ENCODE data around the gene RGS10. TPM values are rescaled to one million over a fixed set of nuclear protein-coding genes. Genes with fewer than 3 reads are reported as not detected.
A peak's percentile ranks its signal among the peaks of the same experiment; 100 is the strongest.
"Not testable (repeated sequence)": the region's sequence is repeated elsewhere in the genome, so short reads cannot be mapped to it uniquely, and the experiment has no call there.

The RGS10 gene
- total and polyA plus RNA-seq, 3 experiments from 2014 or later = 127 to 182 (median 130) TPM

- peak overlapping the region in 1 of 8 donors; percentile 50 for H3K27ac Mint-ChIP-seq
Observed at GRCh38 chr10:119531067-119531466, 11.5 kb downstream of the RGS10 start.

GRCh38 chr10:119528663-119529237 is 13.8 kb downstream of the RGS10 start:
- H3K4me1 Mint-ChIP-seq = peaks cover 35 to 65% (median 47%) of the 10 kb centered on the region in 3 donors
- H3K9me3 Mint-ChIP-seq; DNase-seq; H3K27me3 Mint-ChIP-seq; POLR2A ChIA-PET; H3K4me3 ChIP-seq (ENCODE audit: low read length); H3K4me3 Mint-ChIP-seq; H3K9me3 ChIP-seq (ENCODE audit: low read length); H3K27ac ChIP-seq (ENCODE audit: low read depth, low read length); H3K27me3 ChIP-seq (ENCODE audit: insufficient read depth, low read length, poor library complexity, severe bottlenecking): not testable (repeated sequence)
- peaks cover 19% of the 10 kb centered on the region for H3K36me3 ChIP-seq (ENCODE audit: insufficient read depth, low read length)
- H3K4me1 ChIP-seq (ENCODE audit: insufficient read depth, low read length) = peaks cover 58% of the 10 kb centered on the region
- peaks cover 4 to 46% (median 6%) of the 10 kb centered on the region in 3 donors for H3K36me3 Mint-ChIP-seq
- CTCF ChIA-PET = interaction anchor here (11.1 kb wide), 1 partner anchor 11 kb away, joined by 83 read pairs; the partner anchor contains the start of gene RGS10
- peak overlapping the region in 2 of 8 donors; percentile 29 to 75 for H3K27ac Mint-ChIP-seq

More at GRCh38 chr10:119531067-119531466, 11.5 kb downstream of the RGS10 start:
- POLR2A ChIA-PET = no interaction called here
- Histone ChIP-seq H3K27ac (ENCODE audit: low read depth, low read length) (no peak overlapping the region), H3K27me3 (ENCODE audit: insufficient read depth, low read length, poor library complexity, severe bottlenecking) (no peaks in the 10 kb centered on the region), H3K36me3 (ENCODE audit: insufficient read depth, low read length) (peaks cover 10% of the 10 kb centered on the region), H3K4me3 (ENCODE audit: low read length) (no peak overlapping the region), H3K9me3 (ENCODE audit: low read length) (no peaks in the 10 kb centered on the region), H3K4me1 (ENCODE audit: insufficient read depth, low read length) (peaks cover 71% of the 10 kb centered on the region)
- CTCF ChIA-PET = interaction anchor here (1.4 to 11.1 kb wide), 5 partner anchors 9 to 86 kb away, joined by 3 to 83 read pairs (median 5); partner anchors contain the start of gene RGS10
- H3K9me3 Mint-ChIP-seq = no peaks in the 10 kb centered on the region
- H3K27me3 Mint-ChIP-seq = no peaks in the 10 kb centered on the region
- H3K4me1 Mint-ChIP-seq = peaks cover 44 to 71% (median 54%) of the 10 kb centered on the region in 3 donors
- DNase-seq = no peak
- H3K36me3 Mint-ChIP-seq = peaks cover 4 to 34% (median 9%) of the 10 kb centered on the region in 3 donors
- H3K4me3 Mint-ChIP-seq = no peak overlapping the region

GRCh38 chr10:119526621-119527592 is 15.6 kb downstream of the RGS10 start:
- no peak overlapping the region for H3K4me3 ChIP-seq (ENCODE audit: low read length)
- Mint-ChIP-seq H3K4me1 (peaks cover 28 to 53% (median 38%) of the 10 kb centered on the region in 3 donors), H3K36me3 (peaks cover 3 to 56% (median 4%) of the 10 kb centered on the region in 3 donors), H3K27ac (peak overlapping the region in 5 of 8 donors; percentile 19 to 75 (median 33)), H3K9me3 (no peaks in the 10 kb centered on the region), H3K4me3 (no peak overlapping the region), H3K27me3 (no peaks in the 10 kb centered on the region)
- H3K36me3 ChIP-seq (ENCODE audit: insufficient read depth, low read length) = peaks cover 22% of the 10 kb centered on the region
- H3K9me3 ChIP-seq (ENCODE audit: low read length) = no peaks in the 10 kb centered on the region
- H3K4me1 ChIP-seq (ENCODE audit: insufficient read depth, low read length) = peaks cover 43% of the 10 kb centered on the region
- DNase-seq = no peak
- ChIA-PET CTCF (interaction anchor here (1.5 to 11.1 kb wide), 4 partner anchors 9 to 33 kb away, joined by 3 to 83 read pairs (median 6); partner anchors contain the start of gene RGS10), POLR2A (interaction anchor here (0.6 to 1.6 kb wide), 2 partner anchors 12 to 318 kb away, joined by 4 to 5 read pairs; no protein-coding TSS in a partner anchor)
- H3K27me3 ChIP-seq (ENCODE audit: insufficient read depth, low read length, poor library complexity, severe bottlenecking) = no peaks in the 10 kb centered on the region
- H3K27ac ChIP-seq (ENCODE audit: low read depth, low read length) = no peak overlapping the region

- DNase-seq = no peak
- no peak overlapping the region for H3K4me3 Mint-ChIP-seq
- no peaks in the 10 kb centered on the region for H3K27me3 Mint-ChIP-seq
- peaks cover 23 to 45% (median 31%) of the 10 kb centered on the region in 3 donors for H3K4me1 Mint-ChIP-seq
- CTCF ChIA-PET = interaction anchor here (1.3 to 11.1 kb wide), 3 partner anchors 9 to 36 kb away, joined by 6 to 83 read pairs (median 9); partner anchors contain the start of gene RGS10
- H3K36me3 Mint-ChIP-seq = peaks cover 1 to 62% (median 4%) of the 10 kb centered on the region in 3 donors
- Histone ChIP-seq H3K4me3 (ENCODE audit: low read length) (no peak overlapping the region), H3K4me1 (ENCODE audit: insufficient read depth, low read length) (peaks cover 35% of the 10 kb centered on the region), H3K27ac (ENCODE audit: low read depth, low read length) (no peak overlapping the region), H3K9me3 (ENCODE audit: low read length) (no peaks in the 10 kb centered on the region), H3K27me3 (ENCODE audit: insufficient read depth, low read length, poor library complexity, severe bottlenecking) (no peaks in the 10 kb centered on the region), H3K36me3 (ENCODE audit: insufficient read depth, low read length) (peaks cover 22% of the 10 kb centered on the region)
- POLR2A ChIA-PET = interaction anchor here (1.6 kb wide), 1 partner anchor 12 kb away, joined by 5 read pairs; no protein-coding TSS in a partner anchor
- no peaks in the 10 kb centered on the region for H3K9me3 Mint-ChIP-seq
- peak overlapping the region in 3 of 8 donors; percentile 19 to 75 (median 23) for H3K27ac Mint-ChIP-seq
Observed at GRCh38 chr10:119526149-119526548, 16.4 kb downstream of the RGS10 start.

- Histone ChIP-seq H3K27me3 (ENCODE audit: insufficient read depth, low read length, poor library complexity, severe bottlenecking) (no peaks in the 10 kb centered on the region), H3K27ac (ENCODE audit: low read depth, low read length) (no peak overlapping the region), H3K4me1 (ENCODE audit: insufficient read depth, low read length) (peaks cover 29% of the 10 kb centered on the region), H3K4me3 (ENCODE audit: low read length) (no peak overlapping the region), H3K9me3 (ENCODE audit: low read length) (no peaks in the 10 kb centered on the region), H3K36me3 (ENCODE audit: insufficient read depth, low read length) (peaks cover 22% of the 10 kb centered on the region)
- CTCF ChIA-PET = interaction anchor here (1.3 to 11.1 kb wide), 3 partner anchors 7 to 35 kb away, joined by 6 to 83 read pairs (median 9); partner anchors contain the start of gene RGS10
- Mint-ChIP-seq H3K4me3 (no peak overlapping the region), H3K4me1 (peaks cover 19 to 41% (median 33%) of the 10 kb centered on the region in 3 donors), H3K36me3 (peaks cover 1 to 71% (median 4%) of the 10 kb centered on the region in 3 donors), H3K27me3 (no peaks in the 10 kb centered on the region), H3K27ac (peak overlapping the region in 2 of 8 donors; percentile 24 to 41), H3K9me3 (no peaks in the 10 kb centered on the region)
- POLR2A ChIA-PET = no interaction called here
- no peak for DNase-seq
Observed at GRCh38 chr10:119525116-119525515, 17.4 kb downstream of the RGS10 start.

- H3K4me1 ChIP-seq (ENCODE audit: insufficient read depth, low read length) = peaks cover 30% of the 10 kb centered on the region
- peaks cover 22% of the 10 kb centered on the region for H3K36me3 ChIP-seq (ENCODE audit: insufficient read depth, low read length)
- no peaks in the 10 kb centered on the region for H3K27me3 Mint-ChIP-seq
- CTCF ChIA-PET = interaction anchor here (1.3 to 11.1 kb wide), 2 partner anchors 15 to 35 kb away, joined by 6 to 83 read pairs; partner anchors contain the start of gene RGS10
- no peak overlapping the region for H3K4me3 Mint-ChIP-seq
- H3K27ac ChIP-seq (ENCODE audit: low read depth, low read length) = no peak overlapping the region
- DNase-seq = no peak
- POLR2A ChIA-PET = no interaction called here
- H3K4me3 ChIP-seq (ENCODE audit: low read length) = no peak overlapping the region
- H3K9me3 ChIP-seq (ENCODE audit: low read length) = no peaks in the 10 kb centered on the region
- peaks cover 21 to 43% (median 36%) of the 10 kb centered on the region in 3 donors for H3K4me1 Mint-ChIP-seq
- H3K36me3 Mint-ChIP-seq = peaks cover 1 to 73% (median 4%) of the 10 kb centered on the region in 3 donors
- peak overlapping the region in 1 of 8 donors; percentile 57 for H3K27ac Mint-ChIP-seq
- no peaks in the 10 kb centered on the region for H3K27me3 ChIP-seq (ENCODE audit: insufficient read depth, low read length, poor library complexity, severe bottlenecking)
- H3K9me3 Mint-ChIP-seq = no peaks in the 10 kb centered on the region
Observed at GRCh38 chr10:119524720-119525070, 17.8 kb downstream of the RGS10 start.

- ChIA-PET POLR2A (no interaction called here), CTCF (interaction anchor here (1.0 to 11.1 kb wide), 2 partner anchors 16 to 79 kb away, joined by 4 to 83 read pairs; partner anchors contain the start of gene RGS10)
- no peaks in the 10 kb centered on the region for H3K27me3 Mint-ChIP-seq
- Histone ChIP-seq H3K4me1 (ENCODE audit: insufficient read depth, low read length) (peaks cover 31% of the 10 kb centered on the region), H3K4me3 (ENCODE audit: low read length) (no peak overlapping the region), H3K9me3 (ENCODE audit: low read length) (no peaks in the 10 kb centered on the region), H3K36me3 (ENCODE audit: insufficient read depth, low read length) (peaks cover 22% of the 10 kb centered on the region), H3K27me3 (ENCODE audit: insufficient read depth, low read length, poor library complexity, severe bottlenecking) (no peaks in the 10 kb centered on the region), H3K27ac (ENCODE audit: low read depth, low read length) (no peak overlapping the region)
- DNase-seq = no peak
- peaks cover 1 to 71% (median 4%) of the 10 kb centered on the region in 3 donors for H3K36me3 Mint-ChIP-seq
- peak overlapping the region in 6 of 8 donors; percentile 11 to 76 (median 36) for H3K27ac Mint-ChIP-seq
- H3K9me3 Mint-ChIP-seq = no peaks in the 10 kb centered on the region
- peak overlapping the region in 1 of 7 donors; percentile 24 for H3K4me3 Mint-ChIP-seq
- peaks cover 19 to 41% (median 37%) of the 10 kb centered on the region in 3 donors for H3K4me1 Mint-ChIP-seq
Observed at GRCh38 chr10:119523895-119524719, 18.4 kb downstream of the RGS10 start.

All from CD8-positive, alpha-beta memory T cell (primary cell).